GM15510 (cell line): Measurements from ENCODE around the gene GRM7.

Source experiments
- POLR2A ChIP-seq: IDR thresholded peaks from 3 replicates; pipeline ENCODE4 v1.6.1; 2011; ENCODE audit warnings: borderline replicate concordance; ENCODE audit not compliant: insufficient read length; ENCODE audit errors: extremely low read depth

GRM7 gene

GRCh38 chr3:6860954-6861624 lies at the start of gene GRM7:
Gene GRM7 (plus strand): TSS chr3:6861115.
- no peak for TF ChIP-seq POLR2A

GRCh38 chr3:6821411-6821810 lies 39.5 kb upstream of the GRM7 start:
- no peak for TF ChIP-seq POLR2A

GRCh38 chr3:6825524-6825923 lies 35.4 kb upstream of the GRM7 start:
- no peak for TF ChIP-seq POLR2A

GRCh38 chr3:6827453-6827852 lies 33.5 kb upstream of the GRM7 start:
- no peak for TF ChIP-seq POLR2A

GRCh38 chr3:6844723-6845122 lies 16.2 kb upstream of the GRM7 start:
- TF ChIP-seq POLR2A: no peak

GRCh38 chr3:6854184-6854583 lies 6.7 kb upstream of the GRM7 start:
- TF ChIP-seq POLR2A: no peak

- TF ChIP-seq POLR2A: no peak
Measured at GRCh38 chr3:6857510-6857909, 3.4 kb upstream of the GRM7 start.

GRCh38 chr3:6860149-6860953 lies 564 bp upstream of the GRM7 start:
- TF ChIP-seq POLR2A: no peak

GRCh38 chr3:6861625-6862000 lies 698 bp downstream of the GRM7 start:
- no peak for TF ChIP-seq POLR2A

GRCh38 chr3:6862041-6862879 lies 1.3 kb downstream of the GRM7 start:
- TF ChIP-seq POLR2A: no peak

GRCh38 chr3:6862880-6863195 lies 1.9 kb downstream of the GRM7 start:
- TF ChIP-seq POLR2A: no peak

GRCh38 chr3:6867269-6867668 lies 6.4 kb downstream of the GRM7 start:
- TF ChIP-seq POLR2A: no peak

GRCh38 chr3:6878731-6879130 lies 17.8 kb downstream of the GRM7 start:
- no peak for TF ChIP-seq POLR2A

- no peak for TF ChIP-seq POLR2A
Measured at GRCh38 chr3:6912240-6912639, 51.3 kb downstream of the GRM7 start.

GRCh38 chr3:6915898-6916297 lies 55.0 kb downstream of the GRM7 start:
- no peak for TF ChIP-seq POLR2A
